Fibroblast of pulmonary artery (primary cell): ENCODE data around the gene UCK2.

Source experiments
- DNase-seq: peaks from one replicate; pipeline ENCODE4 v3.0.0-alpha.2; 2010; ENCODE audit warnings: low read depth
- H3K4me3 ChIP-seq: replicated peaks from 2 replicates; pipeline ENCODE4 v1.5.1; 2011; ENCODE audit warnings: low read depth, mild to moderate bottlenecking, control low read depth, low read length, moderate library complexity
- CTCF ChIP-seq: IDR thresholded peaks from 2 replicates; pipeline ENCODE4 v1.5.1; 2011; ENCODE audit warnings: mild to moderate bottlenecking, control low read depth, low read length, inconsistent platforms; ENCODE audit errors: missing control alignments

The UCK2 gene

GRCh38 chr1:165854101-165854845 lies 26.9 kb downstream of the UCK2 start:
- peak; percentile 95 for DNase-seq
- no peak for TF ChIP-seq CTCF
- peak overlapping the region; percentile 13 for H3K4me3 ChIP-seq

GRCh38 chr1:165855010-165855838 lies 27.8 kb downstream of the UCK2 start:
- no peak for DNase-seq
- no peak for TF ChIP-seq CTCF
- H3K4me3 ChIP-seq = no peak overlapping the region

- TF ChIP-seq CTCF = no peak
- DNase-seq = no peak
- no peak overlapping the region for H3K4me3 ChIP-seq
Measured at GRCh38 chr1:165856021-165856420, 28.6 kb downstream of the UCK2 start.

- no peak for DNase-seq
- no peak overlapping the region for H3K4me3 ChIP-seq
- TF ChIP-seq CTCF = no peak
Measured at GRCh38 chr1:165856606-165857005, 29.2 kb downstream of the UCK2 start.

- no peak for TF ChIP-seq CTCF
- H3K4me3 ChIP-seq = no peak overlapping the region
- no peak for DNase-seq
Measured at GRCh38 chr1:165857046-165857801, 29.8 kb downstream of the UCK2 start.

GRCh38 chr1:165858364-165858823 lies 31.0 kb downstream of the UCK2 start:
- TF ChIP-seq CTCF = no peak
- no peak overlapping the region for H3K4me3 ChIP-seq
- no peak for DNase-seq
